NT2/D1 (cell line): ENCODE measurements around the gene APOE.

Experiments used
- SUZ12 ChIP-seq: IDR thresholded peaks from 2 replicates; pipeline ENCODE4 v1.6.1; 2011; ENCODE audit not compliant: insufficient read length, insufficient read depth; ENCODE audit errors: extremely low read depth
- YY1 ChIP-seq: IDR thresholded peaks from 2 replicates; pipeline ENCODE4 v1.6.1; 2011; ENCODE audit not compliant: insufficient read length, insufficient read depth
- ZNF274 ChIP-seq: IDR thresholded peaks from 2 replicates; pipeline ENCODE4 v1.6.1; 2011; ENCODE audit warnings: mild to moderate bottlenecking, low read depth, low read length

DNA sequence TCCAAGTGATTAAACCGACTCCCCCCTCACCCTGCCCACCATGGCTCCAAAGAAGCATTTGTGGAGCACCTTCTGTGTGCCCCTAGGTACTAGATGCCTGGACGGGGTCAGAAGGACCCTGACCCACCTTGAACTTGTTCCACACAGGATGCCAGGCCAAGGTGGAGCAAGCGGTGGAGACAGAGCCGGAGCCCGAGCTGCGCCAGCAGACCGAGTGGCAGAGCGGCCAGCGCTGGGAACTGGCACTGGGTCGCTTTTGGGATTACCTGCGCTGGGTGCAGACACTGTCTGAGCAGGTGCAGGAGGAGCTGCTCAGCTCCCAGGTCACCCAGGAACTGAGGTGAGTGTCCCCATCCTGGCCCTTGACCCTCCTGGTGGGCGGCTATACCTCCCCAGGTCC is 2.0 kb downstream of the APOE start:
- TF ChIP-seq ZNF274 (no peak), SUZ12 (no peak), YY1 (no peak)
